Inferior parietal cortex (tissue), 1 donor: ENCODE results near the gene GPRC5B.

Experiments used
- DNase-seq: peaks from one replicate; pipeline ENCODE4 v3.0.0-alpha.2; 2016; ENCODE audit errors: extremely low spot score

The GPRC5B gene

GRCh38 chr16:19844945-19845641, 39.6 kb downstream of the GPRC5B start:
- peak; percentile 69 for DNase-seq

GRCh38 chr16:19843371-19843770, 41.3 kb downstream of the GPRC5B start:
- DNase-seq = no peak

GRCh38 chr16:19842426-19843157, 42.1 kb downstream of the GPRC5B start:
- no peak for DNase-seq

- no peak for DNase-seq
These were observed 43.5 kb downstream of the GPRC5B start for GRCh38 chr16:19841184-19841583.

GRCh38 chr16:19840524-19841110, 44.0 kb downstream of the GPRC5B start:
- no peak for DNase-seq

GRCh38 chr16:19837984-19838707, 46.5 kb downstream of the GPRC5B start:
- no peak for DNase-seq

DNA sequence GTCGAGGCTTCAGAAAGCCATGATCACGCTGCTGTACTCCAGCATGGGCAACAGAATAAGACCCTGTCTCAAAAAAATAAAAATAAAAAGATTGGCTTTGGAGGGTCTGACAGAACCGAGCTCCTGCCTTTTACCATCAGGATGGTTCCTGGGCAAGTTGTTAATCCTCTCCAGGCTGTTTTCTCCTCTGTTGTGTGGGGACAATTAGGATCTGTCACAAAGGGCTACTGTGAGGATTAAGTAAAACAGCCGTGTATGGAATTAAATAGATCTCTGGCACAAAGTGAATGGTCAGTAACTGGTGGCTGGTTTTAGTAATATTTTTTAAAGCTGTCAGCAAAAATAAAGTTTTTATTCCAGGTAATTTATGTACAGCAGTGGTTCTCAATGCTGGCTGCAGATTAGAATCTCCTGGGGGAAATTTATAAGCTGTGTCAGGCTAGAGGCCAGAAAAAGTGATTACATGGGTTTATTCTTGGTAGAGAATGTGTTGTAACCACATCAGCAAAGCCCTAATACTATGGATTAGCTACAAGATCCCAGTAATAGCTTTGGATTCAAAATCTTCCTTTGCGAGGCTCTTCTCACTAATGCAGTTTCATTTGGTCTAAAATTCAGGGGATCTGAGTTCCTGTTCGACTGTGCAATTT, 47.2 kb downstream of the GPRC5B start:
- no peak for DNase-seq

- DNase-seq = no peak
These were observed 48.7 kb downstream of the GPRC5B start for GRCh38 chr16:19835968-19836421.

- DNase-seq = no peak
These were observed 49.5 kb downstream of the GPRC5B start for GRCh38 chr16:19835196-19835595.

DNA sequence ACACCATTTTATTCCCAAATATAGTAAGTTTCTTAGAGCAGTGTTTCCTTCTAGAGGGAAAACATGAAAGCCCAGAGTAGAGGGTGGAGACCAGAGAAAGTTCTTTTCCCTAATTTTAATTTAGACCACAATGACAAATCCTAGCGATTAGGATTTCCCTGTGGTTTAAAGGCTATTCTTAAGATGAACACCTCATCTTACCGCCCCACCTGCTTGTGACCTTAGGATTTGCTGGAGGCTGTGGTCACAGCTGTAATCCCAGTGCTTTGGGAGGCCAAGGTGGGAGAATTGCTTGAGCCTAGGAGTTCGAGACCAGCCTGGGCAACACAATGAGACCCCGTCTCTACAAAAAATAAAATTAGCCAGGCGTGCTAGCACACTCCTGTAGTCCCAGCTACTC, 51.1 kb downstream of the GPRC5B start:
- no peak for DNase-seq

GRCh38 chr16:19833176-19833575, 51.5 kb downstream of the GPRC5B start:
- no peak for DNase-seq

DNA sequence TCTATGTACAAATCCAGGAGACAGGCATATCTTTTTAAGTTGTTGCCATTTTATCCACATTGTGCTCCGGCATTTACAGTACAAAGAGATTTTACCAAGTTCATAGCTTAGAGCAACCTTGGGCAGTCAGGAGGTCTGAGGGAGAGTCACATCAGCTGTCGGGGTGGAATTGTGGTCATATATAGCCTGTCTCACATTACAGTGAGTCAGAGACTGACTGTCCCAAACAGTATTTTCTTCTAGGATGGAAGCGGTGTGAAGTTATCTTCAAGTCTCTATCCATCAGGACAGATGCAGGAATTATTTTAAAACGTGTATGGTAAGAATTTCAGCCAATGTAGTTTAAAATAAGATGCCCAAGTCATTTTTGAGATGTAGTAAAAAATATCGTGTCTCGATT, 53.0 kb downstream of the GPRC5B start:
- DNase-seq = no peak

DNA sequence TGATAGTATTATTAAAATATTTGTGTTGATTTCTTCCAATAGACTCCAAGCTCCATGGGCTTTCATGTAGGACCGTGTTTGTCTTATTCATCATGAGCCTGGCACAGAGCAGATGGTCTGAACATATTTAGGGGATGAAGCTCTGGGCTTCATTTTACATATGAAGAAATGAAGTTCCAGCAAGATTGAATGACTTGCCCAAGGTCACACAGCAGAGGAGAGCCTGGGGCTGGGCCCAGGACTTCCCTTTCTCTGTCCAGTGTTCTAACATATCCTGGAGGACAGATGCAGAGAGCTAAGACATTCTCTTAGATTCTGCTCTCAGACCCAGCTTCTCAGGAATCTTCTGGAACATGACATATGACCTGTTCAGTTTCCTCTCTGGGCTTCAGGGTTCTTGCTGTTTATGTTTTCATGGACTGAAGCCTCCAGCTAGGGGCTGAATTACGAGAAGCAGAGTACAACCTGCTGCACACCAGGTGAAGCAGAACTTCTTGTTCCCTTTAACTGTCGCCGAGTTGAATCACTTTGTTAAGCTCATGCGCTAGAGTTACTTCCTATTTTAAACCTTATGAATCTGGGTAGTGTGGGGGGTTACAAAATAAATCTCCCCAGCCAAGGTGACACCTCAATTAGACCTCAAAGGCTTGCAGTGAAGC, 53.6 kb downstream of the GPRC5B start:
- DNase-seq = no peak

- no peak for DNase-seq
These were observed 54.6 kb downstream of the GPRC5B start for GRCh38 chr16:19829844-19830692.

- DNase-seq = no peak
These were observed 60.4 kb downstream of the GPRC5B start for GRCh38 chr16:19824216-19824615.

DNA sequence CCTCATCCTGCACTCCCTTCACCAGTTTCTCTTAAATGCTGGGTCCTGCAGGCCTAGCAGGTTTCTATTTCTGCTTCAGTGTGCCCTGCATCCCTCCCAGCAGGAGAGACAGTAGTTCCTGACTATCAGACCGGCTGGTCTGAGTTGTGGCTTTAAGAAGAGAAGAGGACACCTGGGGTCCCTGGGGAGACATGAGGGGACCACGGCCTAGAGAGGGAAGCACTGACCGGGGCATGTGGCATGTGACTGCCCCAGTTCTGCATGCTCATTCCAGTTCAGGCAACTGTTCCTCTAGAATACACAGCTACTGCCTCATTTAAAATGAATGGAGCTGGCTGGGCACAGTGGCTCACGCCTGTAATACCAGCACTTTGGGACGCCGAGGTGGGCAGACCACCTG, 61.3 kb downstream of the GPRC5B start:
- DNase-seq = no peak

DNA sequence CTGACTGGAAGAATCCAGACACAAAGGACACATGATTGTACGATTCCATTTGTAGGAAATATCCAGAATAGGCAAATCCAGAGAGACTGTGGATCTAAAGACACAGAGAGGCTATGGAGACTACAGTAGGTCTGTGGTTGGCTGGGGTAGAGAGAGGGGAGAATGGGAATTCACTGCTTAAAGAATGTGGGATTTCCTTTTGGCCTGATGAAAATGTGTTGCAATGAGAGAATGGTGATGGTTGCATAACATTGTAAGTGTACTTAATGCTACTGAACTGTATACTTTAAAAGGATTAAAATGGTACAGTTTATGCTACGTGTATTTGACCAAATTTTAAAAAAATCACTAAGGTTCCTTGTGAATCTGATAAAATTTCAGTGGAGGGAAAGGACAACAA, 62.1 kb downstream of the GPRC5B start:
- no peak for DNase-seq

- DNase-seq = no peak
These were observed 66.8 kb downstream of the GPRC5B start for GRCh38 chr16:19817875-19818274.

DNA sequence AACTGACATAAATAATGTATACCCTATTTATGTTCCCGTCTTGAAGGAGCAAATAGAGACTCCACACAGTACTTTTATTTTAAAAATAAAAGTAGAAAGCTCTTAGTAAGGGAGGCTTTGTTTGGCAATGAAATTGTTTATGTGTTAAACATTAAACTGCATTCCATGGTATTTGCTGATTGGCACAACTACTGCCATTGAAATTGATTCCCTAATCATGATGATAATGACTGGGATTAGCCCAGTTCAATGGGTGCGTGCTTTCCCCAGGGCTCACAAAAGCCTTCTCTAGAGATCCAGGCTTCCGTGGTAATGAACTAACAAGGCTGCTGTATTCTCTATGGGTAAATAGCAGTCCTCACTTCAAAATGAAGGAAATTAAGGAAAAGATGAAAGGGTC, 67.5 kb downstream of the GPRC5B start:
- DNase-seq = no peak

GRCh38 chr16:19815418-19815817, 69.2 kb downstream of the GPRC5B start:
- DNase-seq = no peak
